SIG-M5 (cell line): ENCODE data around the gene RTN1.

ENCODE experiments used
- DNase-seq: peaks from one replicate; lab custom pipeline; 2025; lab: John Stamatoyannopoulos, UW

The RTN1 gene

GRCh38 chr14:59788176-59788575 is 82.4 kb downstream of the RTN1 start:
- DNase-seq = no peak

GRCh38 chr14:59787045-59787674 is 83.4 kb downstream of the RTN1 start:
- DNase-seq = no peak

GRCh38 chr14:59785629-59786028 is 84.9 kb downstream of the RTN1 start:
- DNase-seq = no peak

GRCh38 chr14:59782760-59783159 is 87.8 kb downstream of the RTN1 start:
- no peak for DNase-seq

- DNase-seq = no peak
Observed at GRCh38 chr14:59777006-59777579, 93.5 kb downstream of the RTN1 start.

GRCh38 chr14:59776468-59776867 is 94.1 kb downstream of the RTN1 start:
- no peak for DNase-seq

GRCh38 chr14:59772233-59772632 is 98.3 kb downstream of the RTN1 start:
- no peak for DNase-seq

GRCh38 chr14:59771577-59771976 is 99.0 kb downstream of the RTN1 start:
- DNase-seq = no peak

- no peak for DNase-seq
Observed at GRCh38 chr14:59769586-59769985, 101.0 kb downstream of the RTN1 start.

GRCh38 chr14:59768855-59769375 is 101.7 kb downstream of the RTN1 start:
- DNase-seq = no peak

GRCh38 chr14:59761851-59762250 is 108.7 kb downstream of the RTN1 start:
- DNase-seq = no peak

- DNase-seq = no peak
Observed at GRCh38 chr14:59755409-59756135, 115.0 kb downstream of the RTN1 start.

- DNase-seq = no peak
Observed at GRCh38 chr14:59754256-59754655, 116.3 kb downstream of the RTN1 start.

GRCh38 chr14:59753512-59753911 is 117.1 kb downstream of the RTN1 start:
- no peak for DNase-seq

- no peak for DNase-seq
Observed at GRCh38 chr14:59751578-59751977, 119.0 kb downstream of the RTN1 start.

GRCh38 chr14:59739794-59740193 is 130.8 kb downstream of the RTN1 start:
- no peak for DNase-seq

GRCh38 chr14:59728304-59728703 is 142.3 kb downstream of the RTN1 start:
- DNase-seq = no peak

GRCh38 chr14:59727073-59727661 is 143.4 kb downstream of the RTN1 start:
- no peak for DNase-seq

GRCh38 chr14:59711080-59711479 is 159.5 kb downstream of the RTN1 start:
- no peak for DNase-seq

GRCh38 chr14:59707778-59708561 is 162.6 kb downstream of the RTN1 start:
- DNase-seq = no peak

GRCh38 chr14:59705866-59706265 is 164.7 kb downstream of the RTN1 start:
- DNase-seq = no peak

- no peak for DNase-seq
Observed at GRCh38 chr14:59705245-59705644, 165.3 kb downstream of the RTN1 start.
